Activated T-cell treated with anti-CD3 and anti-CD28 coated beads for 48 hours (primary cell): Measurements from ENCODE around the gene C10orf53.

ENCODE experiments used
- DNase-seq: peaks from one replicate; pipeline ENCODE4 v3.0.0-alpha.2; 2020; ENCODE audit warnings: low read depth

C10orf53 gene, protein sequence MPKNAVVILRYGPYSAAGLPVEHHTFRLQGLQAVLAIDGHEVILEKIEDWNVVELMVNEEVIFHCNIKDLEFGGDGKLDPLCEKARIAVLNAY

DNA sequence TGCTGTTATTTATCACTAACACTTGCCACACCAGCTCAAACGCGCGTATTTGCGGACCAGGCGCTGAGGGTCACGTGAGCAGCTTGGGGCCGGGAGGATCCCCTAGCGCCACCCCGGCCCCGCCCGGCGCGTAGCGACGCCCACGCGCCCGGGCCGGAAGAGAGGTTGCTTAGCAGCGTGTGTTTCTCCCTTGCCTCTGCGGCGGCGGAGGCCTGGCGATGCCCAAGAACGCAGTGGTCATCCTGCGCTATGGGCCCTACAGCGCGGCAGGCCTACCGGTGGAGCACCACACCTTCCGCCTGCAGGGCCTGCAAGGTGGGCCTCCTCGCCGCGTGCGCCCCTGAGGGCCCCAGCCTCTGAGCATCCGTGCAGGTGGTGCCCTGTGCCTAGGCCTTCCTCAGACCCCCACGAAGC lies at the start of gene C10orf53:
Gene C10orf53, plus strand, starts transcription at position 172 of the 414 bp plus-strand sequence. Its CDS starts 47 bp downstream, at position 219.
- peak; percentile 38 for DNase-seq

- DNase-seq: no peak
Observed at GRCh38 chr10:49631975-49632374, 47.5 kb upstream of the C10orf53 start.

- DNase-seq: no peak
Observed at GRCh38 chr10:49632406-49633317, 46.8 kb upstream of the C10orf53 start.

DNA sequence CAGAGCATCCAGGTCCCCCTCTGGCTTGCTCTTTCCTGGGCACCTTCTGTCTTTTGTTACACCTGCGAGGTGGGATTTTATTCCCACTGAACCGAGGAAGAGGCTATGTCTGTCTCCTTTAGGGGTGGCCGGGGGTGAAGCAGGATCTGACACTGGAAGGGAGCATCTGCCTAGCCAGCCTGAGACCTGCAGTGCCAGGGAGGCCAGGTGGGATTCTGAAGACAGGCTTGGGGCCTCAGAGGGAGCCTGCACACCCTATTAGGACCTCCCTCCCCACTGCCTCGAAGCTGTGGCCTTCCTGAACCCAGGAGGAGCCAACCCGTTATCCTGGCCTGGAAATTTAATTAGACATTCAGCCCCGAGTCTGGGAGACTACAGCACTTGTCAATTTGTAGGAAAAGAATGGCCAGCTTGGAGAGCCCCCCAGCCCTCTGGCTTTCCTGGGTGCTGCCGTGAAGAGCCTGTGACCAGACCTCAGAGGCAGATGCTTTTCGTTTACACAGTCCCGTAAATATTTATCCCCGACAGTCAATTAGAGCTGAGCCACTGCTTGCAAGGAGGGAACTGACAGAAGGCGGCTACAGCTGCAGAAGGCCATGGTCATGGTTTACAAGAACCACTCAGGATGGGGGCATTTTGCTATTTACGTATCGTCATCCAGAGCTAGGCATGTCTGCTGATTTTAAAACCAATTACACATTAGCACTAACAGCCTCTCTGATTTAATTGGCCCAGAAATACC lies 46.0 kb upstream of the C10orf53 start:
- DNase-seq: no peak

- DNase-seq: no peak
Observed at GRCh38 chr10:49634069-49634660, 45.3 kb upstream of the C10orf53 start.

- DNase-seq: no peak
Observed at GRCh38 chr10:49642311-49642710, 37.1 kb upstream of the C10orf53 start.

DNA sequence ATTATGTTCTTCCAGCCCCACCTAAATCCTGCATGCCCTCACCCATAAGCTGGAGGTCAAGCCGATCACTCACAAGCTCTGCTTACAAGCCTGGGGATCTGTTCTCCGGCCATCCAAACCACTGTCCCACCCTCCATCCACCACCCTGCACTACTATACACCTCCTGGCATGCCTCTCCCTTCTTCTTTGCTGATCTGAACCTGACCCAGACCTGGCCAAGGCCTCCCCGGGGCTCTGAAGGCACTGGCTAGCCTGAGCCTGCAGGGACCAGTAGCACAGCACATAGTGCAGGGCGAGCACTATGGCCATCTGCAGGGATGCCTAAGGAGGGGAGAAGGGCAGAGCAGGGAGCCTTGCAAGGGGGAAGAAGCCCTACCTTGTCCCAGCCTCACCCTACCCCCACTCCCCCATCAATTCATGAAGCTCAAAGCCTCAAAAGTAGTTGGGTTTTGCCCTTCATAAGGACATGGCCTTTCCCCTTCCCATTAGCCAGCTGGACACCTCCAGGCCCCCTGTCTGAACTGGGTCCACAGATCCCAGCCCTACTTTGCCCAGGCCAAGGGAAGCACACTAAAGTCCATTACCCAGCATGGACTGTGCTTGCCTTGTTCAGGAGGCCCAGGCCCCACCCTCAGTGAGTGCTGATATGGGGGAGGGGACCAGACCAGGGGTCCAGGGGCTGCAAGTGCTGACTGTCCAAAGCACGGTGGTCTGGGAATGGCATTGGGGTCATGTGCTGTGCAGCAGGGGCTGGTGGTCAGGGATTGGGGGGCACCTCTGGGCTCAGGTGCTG lies 36.0 kb upstream of the C10orf53 start:
- DNase-seq: no peak

DNA sequence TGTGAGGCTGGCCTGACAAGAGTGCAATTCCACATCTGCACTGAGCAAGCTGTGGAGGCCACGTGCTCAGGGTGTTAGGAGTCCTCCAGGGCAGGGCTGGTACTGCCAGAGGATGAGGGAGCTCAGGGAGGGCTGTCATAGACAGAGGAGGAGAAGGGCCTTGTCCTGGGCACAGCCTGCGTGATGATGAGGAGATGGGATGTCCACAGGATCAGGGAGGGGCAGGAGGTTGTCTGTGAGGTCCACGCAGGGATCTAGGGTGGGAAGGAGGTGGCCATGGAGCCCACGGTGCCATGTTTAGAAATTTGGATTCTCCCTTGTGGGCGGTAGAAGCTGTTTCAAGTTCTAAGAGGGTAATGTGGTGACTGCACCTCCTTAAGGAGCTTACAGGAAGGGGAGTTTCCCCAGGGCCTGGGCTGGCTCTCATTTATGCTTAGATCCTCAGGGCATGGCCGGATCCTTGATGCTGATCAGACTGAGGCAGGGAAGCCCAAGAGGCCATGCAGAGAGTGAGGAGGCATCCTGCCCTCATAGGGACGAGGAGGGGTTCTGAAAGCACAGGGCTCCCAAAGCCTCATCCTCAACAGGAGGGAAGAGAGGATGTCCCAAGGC lies 35.3 kb upstream of the C10orf53 start:
- no peak for DNase-seq

DNA sequence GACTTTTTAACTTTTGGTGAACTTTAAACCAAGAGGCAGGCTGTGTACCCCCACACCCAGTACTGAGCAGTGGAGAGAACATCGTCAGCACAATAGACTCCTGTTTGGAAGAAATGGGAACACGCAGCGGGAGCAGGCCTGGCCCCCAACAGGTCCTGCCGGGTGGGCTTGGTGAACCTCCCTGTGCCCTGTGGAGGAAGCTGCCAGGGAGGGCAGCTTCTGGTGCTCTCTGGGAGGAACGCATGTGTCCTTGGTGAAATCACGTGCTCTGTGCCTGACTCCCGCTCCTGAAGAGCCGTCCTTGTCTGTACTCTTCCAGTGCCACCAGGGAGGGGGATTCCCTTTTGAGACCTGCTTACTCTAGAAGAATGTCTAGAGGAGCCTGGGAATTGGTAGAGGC lies 34.0 kb upstream of the C10orf53 start:
- no peak for DNase-seq

DNA sequence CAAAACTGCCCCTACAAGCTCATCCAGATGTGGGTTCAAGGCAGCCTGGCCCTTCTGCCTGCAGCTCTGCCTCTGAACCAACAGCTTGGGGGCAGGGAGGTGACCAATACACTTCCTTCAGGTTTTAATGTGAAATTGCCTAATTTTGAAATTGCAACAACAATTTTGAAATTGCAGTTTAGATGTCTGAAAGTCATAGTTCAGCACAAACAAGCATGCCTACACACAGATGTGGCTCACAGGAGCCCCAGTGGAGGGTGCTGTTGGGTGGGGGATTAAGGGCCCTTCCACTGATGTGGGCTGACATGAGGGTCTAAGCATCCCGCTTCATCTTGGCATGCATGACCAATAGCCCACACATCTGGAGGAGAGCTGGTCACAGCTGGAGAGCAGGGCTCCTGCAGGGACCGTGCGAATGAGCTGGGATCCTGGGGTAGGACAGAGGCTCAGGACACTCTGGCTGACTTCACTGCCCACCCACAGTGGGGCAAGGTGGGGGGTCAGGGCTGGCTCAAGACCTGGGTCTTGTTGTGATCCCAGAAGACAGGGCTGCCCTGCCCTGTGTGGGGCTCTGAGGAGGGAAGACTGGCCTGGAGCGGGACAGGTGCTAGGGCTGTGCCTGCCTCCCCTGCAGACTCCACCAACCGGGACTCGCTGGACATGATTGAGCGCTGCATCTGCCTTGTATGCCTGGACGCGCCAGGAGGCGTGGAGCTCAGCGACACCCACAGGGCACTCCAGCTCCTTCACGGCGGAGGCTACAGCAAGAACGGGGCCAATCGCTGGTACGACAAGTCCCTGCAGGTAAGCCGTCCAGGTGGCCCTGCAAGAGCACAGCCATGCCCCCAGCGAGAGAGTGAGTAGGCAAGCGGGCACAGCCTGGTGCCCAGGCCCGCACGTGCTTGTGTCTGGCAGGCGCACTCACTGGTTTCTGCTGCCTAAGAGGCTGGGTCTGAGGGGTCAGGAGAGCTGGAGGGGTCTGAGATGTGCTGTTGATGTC lies 33.3 kb upstream of the C10orf53 start:
- no peak for DNase-seq

DNA sequence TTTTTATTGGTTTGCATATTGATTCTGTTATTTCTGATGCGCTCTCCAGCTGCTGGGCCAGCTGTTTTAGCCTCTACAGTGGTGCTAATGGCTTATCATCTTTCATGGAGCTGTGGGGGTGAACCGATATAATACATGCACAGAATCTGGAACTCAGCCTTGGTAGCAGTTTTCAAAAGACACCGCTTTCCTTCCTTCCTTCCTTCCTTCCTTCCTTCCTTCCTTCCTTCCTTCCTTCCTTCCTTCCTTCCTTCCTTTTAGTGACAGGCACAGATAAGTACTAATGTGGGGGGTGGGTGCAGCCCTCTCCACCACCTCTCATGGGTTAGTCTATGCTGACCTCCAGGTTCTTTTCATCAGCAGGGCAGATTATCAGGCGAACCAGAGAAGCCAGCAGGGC lies 31.9 kb upstream of the C10orf53 start:
- DNase-seq: no peak

DNA sequence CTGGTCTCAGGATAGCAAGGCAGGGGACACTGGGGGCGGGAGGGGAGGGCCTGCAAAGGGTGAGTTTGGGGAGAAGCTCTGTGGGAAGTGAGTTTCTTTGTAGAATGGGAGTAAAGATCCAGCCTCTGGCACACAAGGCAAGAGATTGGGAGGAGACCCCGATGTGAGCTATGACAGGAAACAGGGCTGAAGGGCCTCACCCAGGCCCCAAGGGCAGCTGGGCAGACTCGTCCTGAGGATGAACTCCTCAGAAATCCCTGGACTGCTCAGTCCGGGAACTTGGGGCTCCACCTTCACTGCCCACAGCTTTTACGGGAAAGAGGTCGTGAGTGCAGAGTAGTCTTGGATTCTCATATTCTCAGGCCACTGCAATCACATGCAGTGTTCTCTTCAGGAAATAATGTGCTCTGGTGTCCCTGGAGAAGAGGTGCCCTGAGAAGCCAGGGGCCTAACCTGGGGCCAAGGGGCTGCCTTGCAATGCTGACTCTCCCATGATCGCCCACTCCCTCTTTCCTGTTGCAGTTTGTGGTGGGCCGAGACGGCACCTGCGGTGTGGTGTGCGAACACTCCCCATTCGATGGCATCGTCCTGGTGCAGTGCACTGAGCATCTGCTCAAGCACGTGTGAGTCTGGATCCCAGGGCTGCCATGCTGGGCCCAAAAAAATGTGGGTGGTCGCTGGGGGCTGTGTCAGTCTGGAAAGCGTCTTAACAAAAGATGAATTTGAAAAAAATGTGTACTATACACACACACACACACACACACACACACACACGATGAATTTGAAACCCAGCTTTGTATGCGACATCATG lies 31.3 kb upstream of the C10orf53 start:
- DNase-seq: no peak

- DNase-seq: peak; percentile 6
Observed at GRCh38 chr10:49649294-49649693, 30.2 kb upstream of the C10orf53 start.

DNA sequence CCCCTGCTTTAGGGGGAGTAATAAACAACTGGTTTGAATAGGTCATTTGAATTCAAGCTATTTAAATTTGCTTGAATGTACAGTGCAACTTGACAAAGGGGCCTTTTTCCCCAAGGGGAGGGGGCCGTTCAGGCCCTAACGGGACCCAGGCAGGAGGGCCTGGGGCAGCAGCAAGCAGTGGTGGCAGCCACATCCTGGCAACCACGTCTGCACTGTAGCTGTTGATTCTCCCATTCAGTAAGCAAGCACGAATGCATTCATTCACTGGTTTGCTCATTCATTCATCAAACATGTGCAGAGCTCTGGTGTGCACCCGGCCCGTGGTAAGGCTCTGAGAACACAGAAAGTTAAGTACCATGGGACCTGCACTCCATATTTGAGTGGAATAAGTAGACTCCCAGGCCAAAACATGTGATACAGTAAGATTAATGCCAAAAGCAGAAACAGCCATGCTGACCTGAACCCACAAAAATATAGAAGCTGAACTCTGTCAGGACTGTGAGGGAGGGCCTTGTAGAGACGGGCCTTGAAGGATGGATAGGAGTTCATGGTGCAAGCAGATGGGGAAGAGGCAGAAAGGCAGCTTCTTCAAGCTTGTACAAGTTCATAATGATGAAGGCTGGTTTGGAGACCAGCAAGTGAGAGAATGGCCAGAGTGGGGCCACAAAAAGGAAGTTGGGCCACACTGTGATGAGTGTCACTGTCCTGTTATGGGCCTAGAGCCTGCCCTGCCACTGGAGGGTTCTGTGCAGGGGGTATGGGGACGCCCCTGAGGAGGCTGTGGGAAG lies 29.3 kb upstream of the C10orf53 start:
- no peak for DNase-seq

- DNase-seq: no peak
Observed at GRCh38 chr10:49650724-49651034, 28.8 kb upstream of the C10orf53 start.

GRCh38 chr10:49651039-49651835 lies 28.2 kb upstream of the C10orf53 start:
- DNase-seq: no peak

DNA sequence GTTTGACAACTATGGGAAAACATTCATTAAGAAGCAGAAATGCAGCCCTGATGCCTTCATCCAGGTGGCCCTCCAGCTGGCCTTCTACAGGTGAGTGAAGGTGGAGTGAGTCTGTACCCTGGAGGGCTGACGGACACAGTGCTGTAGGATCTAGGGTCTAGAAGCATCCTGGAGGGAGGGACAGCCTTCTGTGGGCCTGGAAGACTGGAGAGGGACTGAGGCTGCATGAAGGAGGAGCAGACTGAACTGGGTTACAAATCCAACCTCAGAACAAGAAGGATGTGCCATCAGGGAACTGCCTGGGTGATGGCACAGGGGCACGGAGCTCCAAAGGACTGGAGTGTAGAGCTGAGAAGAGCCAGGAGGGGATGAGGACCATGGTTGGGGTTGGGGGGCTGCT lies 27.5 kb upstream of the C10orf53 start:
- no peak for DNase-seq
